Tibial nerve (tissue), 4 donors: ENCODE data around the gene ARHGAP15.

Experiments used
- CTCF ChIP-seq, 5 experiments: fragments of 200-600 bp in 3 of 5; fragments of 450-650 bp in 2 of 5; sonication (generic) in 3 of 5; IDR thresholded peaks; one replicate each; pipeline ENCODE4 v1.5.1; 2016 to 2019; ENCODE audit warnings: antibody characterized with exemption in 5 of 5, mild to moderate bottlenecking in 3 of 5, moderate library complexity in 2 of 5
- EP300 ChIP-seq, 2 donors: sonication (generic); formaldehyde crosslinking; IDR thresholded peaks; one replicate each; pipeline ENCODE4 v1.6.1; 2017; ENCODE audit warnings: antibody characterized with exemption in 2 of 2, mild to moderate bottlenecking in 1 of 2
- POLR2A ChIP-seq, 2 donors: fragments of 450-650 bp; IDR thresholded peaks; one replicate each; pipeline ENCODE4 v1.6.1; 2017; ENCODE audit warnings: antibody characterized with exemption in 2 of 2, mild to moderate bottlenecking in 2 of 2, moderate library complexity in 2 of 2

- TF ChIP-seq POLR2A (IDR thresholded peaks at IDR 0.05) (no peak), CTCF (IDR thresholded peaks at IDR 0.05) (no peak), EP300 (IDR thresholded peaks at IDR 0.05) (no peak)
Measured at GRCh38 chr2:143223556-143223955, 94.3 kb downstream of the ARHGAP15 start.
